HUDEP-2 (cell line): Measurements from ENCODE around the gene MARS2.
"Not testable (repeated sequence)": the region's sequence is repeated elsewhere in the genome, so short reads cannot be mapped to it uniquely, and the experiment has no call there.

Experiments
- DNase-seq, 76 experiments: peaks; one replicate each; lab custom pipeline; 2025; ENCODE audit not compliant: unreplicated experiment in 76 of 76; lab: John Stamatoyannopoulos, UW

The MARS2 gene

GRCh38 chr2:197705121-197705911 is at the start of gene MARS2:
Gene MARS2, plus strand, starts transcription at chr2:197705369. Its CDS starts 37 bp downstream, at chr2:197705406.
- peak in 74 of 76 experiments; percentile 28 to 95 (median 84) for DNase-seq

- DNase-seq: no peak
Measured at GRCh38 chr2:197657562-197657961, 47.6 kb upstream of the MARS2 start.

- DNase-seq: no peak
Measured at GRCh38 chr2:197661626-197662025, 43.5 kb upstream of the MARS2 start.

GRCh38 chr2:197666277-197666676 is 38.9 kb upstream of the MARS2 start:
- DNase-seq: no peak

- DNase-seq: no peak
Measured at GRCh38 chr2:197668296-197668695, 36.9 kb upstream of the MARS2 start.

GRCh38 chr2:197669077-197669476 is 36.1 kb upstream of the MARS2 start:
- DNase-seq: no peak

- DNase-seq: no peak
Measured at GRCh38 chr2:197672371-197672893, 32.7 kb upstream of the MARS2 start.

GRCh38 chr2:197673106-197673505 is 32.1 kb upstream of the MARS2 start:
- DNase-seq: no peak

- DNase-seq: no peak
Measured at GRCh38 chr2:197673606-197674005, 31.6 kb upstream of the MARS2 start.

- DNase-seq: no peak
Measured at GRCh38 chr2:197674060-197674459, 31.1 kb upstream of the MARS2 start.

- no peak for DNase-seq
Measured at GRCh38 chr2:197674591-197674990, 30.6 kb upstream of the MARS2 start.

GRCh38 chr2:197675246-197675645 is 29.9 kb upstream of the MARS2 start, which contains the start of gene RFTN2:
Gene RFTN2, minus strand, starts transcription at chr2:197675587. Its CDS starts 129 bp downstream, at chr2:197675458.
- DNase-seq: no peak

- no peak for DNase-seq
Measured at GRCh38 chr2:197675711-197676188, 29.4 kb upstream of the MARS2 start.

- no peak for DNase-seq
Measured at GRCh38 chr2:197677056-197677455, 28.1 kb upstream of the MARS2 start.

- DNase-seq: no peak
Measured at GRCh38 chr2:197677483-197677882, 27.7 kb upstream of the MARS2 start.

- not testable (repeated sequence) for DNase-seq
Measured at GRCh38 chr2:197695206-197695605, 10.0 kb upstream of the MARS2 start.

GRCh38 chr2:197695971-197696370 is 9.2 kb upstream of the MARS2 start:
- not testable (repeated sequence) for DNase-seq

GRCh38 chr2:197696571-197696970 is 8.6 kb upstream of the MARS2 start:
- not testable (repeated sequence) for DNase-seq

GRCh38 chr2:197699724-197700123 is 5.4 kb upstream of the MARS2 start:
- not testable (repeated sequence) for DNase-seq

- DNase-seq: no peak
Measured at GRCh38 chr2:197700960-197701359, 4.2 kb upstream of the MARS2 start.

- peak in 4 of 76 experiments; percentile 27 to 59 (median 55) for DNase-seq
Measured at GRCh38 chr2:197704434-197705120, 592 bp upstream of the MARS2 start.
